Adrenal gland (tissue), 12 donors: ENCODE measurements around the gene ADAMTS18. TPM values are rescaled to one million over a fixed set of nuclear protein-coding genes. Genes with fewer than 3 reads are reported as not detected.

ENCODE experiments used
- DNase-seq, 7 donors: peaks; one replicate each; pipeline ENCODE4 v3.0.0-alpha.2; 2019 to 2020
- H3K27ac ChIP-seq, 5 donors: fragments of 200-600 bp; sonication (generic) in 4 of 5; 1 replicate in 3 of 5; 2 replicates in 2 of 5; pipeline versions ENCODE4 v1.5.1 to v1.8.0; 2016 to 2020; ENCODE audit warnings: mild to moderate bottlenecking in 1 of 5
- H3K27me3 ChIP-seq: fragments of 200-600 bp; 2 replicates; pipeline ENCODE4 v1.8.0; 2021
- H3K36me3 ChIP-seq, 2 donors: fragments of 200-600 bp; replicated peaks in 1 of 2; 1 replicate in 1 of 2; 2 replicates in 1 of 2; pipeline versions ENCODE4 v1.5.1 to v1.8.0; 2018 to 2022
- H3K4me1 ChIP-seq, 2 donors: fragments of 200-600 bp; replicated peaks in 1 of 2; 1 replicate in 1 of 2; 2 replicates in 1 of 2; pipeline versions ENCODE4 v1.5.1 to v1.8.0; 2018 to 2021
- H3K4me3 ChIP-seq, 4 donors: fragments of 200-600 bp; sonication (generic) in 3 of 4; one replicate each; pipeline ENCODE4 v1.5.1; 2016 to 2018
- H3K9me3 ChIP-seq, 3 donors: fragments of 200-600 bp; sonication (generic) in 1 of 3; replicated peaks in 1 of 3; 1 replicate in 2 of 3; 2 replicates in 1 of 3; pipeline versions ENCODE4 v1.5.1 to v1.8.0; 2016 to 2021
- POLR2A ChIP-seq, 2 donors: fragments of 450-650 bp; IDR thresholded peaks; one replicate each; pipeline ENCODE4 v1.6.1; 2017; ENCODE audit warnings: antibody characterized with exemption in 2 of 2, mild to moderate bottlenecking in 2 of 2, moderate library complexity in 1 of 2
- WGBS, 4 donors: extraction: QIAGEN DNeasy Blood & Tissue Kit in 2 of 4; methylation state at CpG; one replicate each; pipeline versions ENCODE4 v1.1.5 to v1.1.7; 2013 to 2017; 5-methylcytosine and 5-hydroxymethylcytosine counted together
- intact Hi-C, 2 donors: fragments of 100-400 bp; cut with DNase I; formaldehyde crosslinking; loops; one replicate each; pipeline versions ENCODE4 v1.14.1 to v1.15.0; 2022 to 2023
- polyA plus RNA-seq, 3 donors: library from polyadenylated mRNA; stranded (reverse); fragments of 200-250 nt in 2 of 3; fragments of 350-450 nt in 1 of 3; fragmentation: Illumina TruSeq in 1 of 3; extraction: RNeasy Lipid Tissue Mini Kit (QIAGEN cat#74804) in 1 of 3; gene quantifications; one replicate each; pipeline ENCODE4 v1.2.3, GENCODE V29; 2013 to 2014
- total RNA-seq, 9 donors: library from RNA; depleted of rRNA in 4 of 9; stranded (reverse); fragments of >200 nt in 4 of 9; fragments of 120-200 nt in 1 of 9; fragmentation: NEBNext Ultra II Directional in 1 of 9; extraction: Animal tissue kit (Norgen Biotek cat#: 25700) in 1 of 9; gene quantifications; one replicate each; pipeline versions ENCODE4 v1.1.0 to v1.2.4, GENCODE V29; 2013 to 2023
- TF ChIP-seq, protein P1 (sequence below), 6 experiments: fragments of 450-650 bp in 4 of 6; fragments of 200-600 bp in 2 of 6; sonication (generic) in 1 of 6; IDR thresholded peaks; 1 replicate in 5 of 6; 2 replicates in 1 of 6; pipeline versions ENCODE4 v1.5.1 to v1.8.0; 2016 to 2021; ENCODE audit warnings: antibody characterized with exemption in 6 of 6, mild to moderate bottlenecking in 2 of 6, moderate library complexity in 1 of 6
- donor health status: healthy with polysubstance abuse.
- donor health status: Bipolar disorder and iron deficiency.
- donor health status: DM: yes; HTN: yes; CAD: no.
- donor health status: DM: no; HTN: no; CAD: no.
- donor health status: DM: no; HTN: no; CAD: no.
- donor health status: DM: yes; HTN: yes; CAD: no.

The ADAMTS18 gene
- total and polyA plus RNA-seq, 12 donors: 0.10 to 0.32 (median 0.11) TPM; not detected in 9

DNA sequence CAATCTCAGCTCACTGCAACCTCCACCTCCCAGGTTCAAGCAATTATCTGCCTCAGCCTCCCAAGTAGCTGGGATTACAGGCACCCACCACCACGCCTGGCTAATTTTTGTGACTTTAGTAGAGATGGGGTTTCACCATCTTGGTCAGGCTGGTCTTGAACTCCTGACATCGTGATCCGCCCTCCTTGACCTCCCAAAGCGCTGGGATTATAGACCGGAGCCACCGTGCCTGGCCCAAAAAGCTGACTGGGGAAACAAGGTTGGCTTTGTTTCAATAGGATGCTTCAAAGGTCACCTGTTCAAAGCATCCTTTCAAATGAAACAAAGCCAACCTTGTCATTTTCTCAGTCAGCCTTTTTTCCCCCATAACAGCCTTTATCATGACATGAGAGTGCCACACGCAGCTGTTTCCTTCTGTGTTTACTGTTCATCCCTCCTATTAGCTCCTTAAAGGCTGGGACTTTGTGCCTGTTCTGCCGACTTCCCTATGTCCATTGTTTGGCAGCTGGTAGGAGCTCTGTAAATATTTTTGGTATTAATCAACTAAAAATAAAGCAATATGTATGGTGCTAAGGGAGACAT, 51.1 kb downstream of the ADAMTS18 start:
- TF ChIP-seq POLR2A (IDR thresholded peaks at IDR 0.05): no peak
- TF ChIP-seq, protein P1, sequence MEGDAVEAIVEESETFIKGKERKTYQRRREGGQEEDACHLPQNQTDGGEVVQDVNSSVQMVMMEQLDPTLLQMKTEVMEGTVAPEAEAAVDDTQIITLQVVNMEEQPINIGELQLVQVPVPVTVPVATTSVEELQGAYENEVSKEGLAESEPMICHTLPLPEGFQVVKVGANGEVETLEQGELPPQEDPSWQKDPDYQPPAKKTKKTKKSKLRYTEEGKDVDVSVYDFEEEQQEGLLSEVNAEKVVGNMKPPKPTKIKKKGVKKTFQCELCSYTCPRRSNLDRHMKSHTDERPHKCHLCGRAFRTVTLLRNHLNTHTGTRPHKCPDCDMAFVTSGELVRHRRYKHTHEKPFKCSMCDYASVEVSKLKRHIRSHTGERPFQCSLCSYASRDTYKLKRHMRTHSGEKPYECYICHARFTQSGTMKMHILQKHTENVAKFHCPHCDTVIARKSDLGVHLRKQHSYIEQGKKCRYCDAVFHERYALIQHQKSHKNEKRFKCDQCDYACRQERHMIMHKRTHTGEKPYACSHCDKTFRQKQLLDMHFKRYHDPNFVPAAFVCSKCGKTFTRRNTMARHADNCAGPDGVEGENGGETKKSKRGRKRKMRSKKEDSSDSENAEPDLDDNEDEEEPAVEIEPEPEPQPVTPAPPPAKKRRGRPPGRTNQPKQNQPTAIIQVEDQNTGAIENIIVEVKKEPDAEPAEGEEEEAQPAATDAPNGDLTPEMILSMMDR (IDR thresholded peaks at IDR 0.05): no peak
- Histone ChIP-seq H3K27ac (no peak overlapping the region), H3K4me1 (no peaks in the 10 kb centered on the region), H3K9me3 (no peaks in the 10 kb centered on the region), H3K4me3 (no peak overlapping the region), H3K36me3 (no peaks in the 10 kb centered on the region), H3K27me3 (no peaks in the 10 kb centered on the region)
- 67 to 80% (median 76%) methylated on average over 7 to 8 of the region's 8 CpGs for WGBS, 4 donors
- intact Hi-C loops: no loop called here
- no peak for DNase-seq

DNA sequence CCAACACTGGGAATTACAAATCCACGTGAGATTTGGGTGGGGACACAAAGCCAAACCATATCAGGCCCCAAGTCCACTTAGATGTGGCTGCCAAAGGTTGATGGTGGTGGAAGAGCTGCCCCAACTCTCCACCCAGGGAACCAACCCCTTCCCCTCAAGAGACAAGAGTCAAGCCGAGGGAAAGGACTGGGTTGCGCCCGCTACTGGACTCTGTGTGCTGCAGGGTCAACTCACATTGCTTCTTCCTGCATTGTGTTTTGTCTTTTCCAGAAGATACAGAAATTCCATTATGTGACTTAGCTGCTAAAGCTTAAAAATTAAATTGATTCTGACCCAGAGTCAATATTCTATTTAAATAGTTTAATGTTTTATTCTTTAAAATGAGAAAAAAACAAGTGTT, 58.5 kb downstream of the ADAMTS18 start:
- H3K4me3 ChIP-seq: no peak overlapping the region
- H3K9me3 ChIP-seq: no peaks in the 10 kb centered on the region
- no peaks in the 10 kb centered on the region for H3K36me3 ChIP-seq
- 47 to 66% (median 51%) methylated on average over 3 to 4 of the region's 4 CpGs for WGBS, 4 donors
- DNase-seq: no peak
- TF ChIP-seq POLR2A (IDR thresholded peaks at IDR 0.05): no peak
- TF ChIP-seq, protein P1 (IDR thresholded peaks at IDR 0.05): no peak
- H3K4me1 ChIP-seq: no peaks in the 10 kb centered on the region
- intact Hi-C loops: no loop called here
- H3K27me3 ChIP-seq: no peaks in the 10 kb centered on the region
- no peak overlapping the region for H3K27ac ChIP-seq

DNA sequence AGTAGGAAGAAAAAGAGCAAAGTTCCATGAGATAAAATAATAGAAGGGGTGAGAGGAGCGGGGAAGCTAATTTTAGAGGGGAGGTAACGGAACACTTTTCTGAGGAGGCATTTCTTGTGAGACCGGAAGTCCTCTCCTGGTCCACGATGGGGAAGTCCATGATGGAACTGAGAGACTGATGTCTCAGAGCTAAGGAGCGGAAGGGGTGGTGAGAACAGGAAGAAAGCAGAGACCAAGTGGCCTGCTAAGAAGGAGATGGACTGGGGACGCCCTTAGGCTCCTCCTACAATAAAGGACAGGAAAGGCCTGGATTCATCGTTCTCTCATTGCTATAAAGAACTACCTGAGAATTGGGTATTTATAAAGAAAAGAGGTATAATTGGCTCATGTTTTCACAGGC, 59.4 kb downstream of the ADAMTS18 start:
- 91 to 93% (median 92%) methylated on average over 7 of the region's 7 CpGs for WGBS, 4 donors
- no peak overlapping the region for H3K4me3 ChIP-seq

DNA sequence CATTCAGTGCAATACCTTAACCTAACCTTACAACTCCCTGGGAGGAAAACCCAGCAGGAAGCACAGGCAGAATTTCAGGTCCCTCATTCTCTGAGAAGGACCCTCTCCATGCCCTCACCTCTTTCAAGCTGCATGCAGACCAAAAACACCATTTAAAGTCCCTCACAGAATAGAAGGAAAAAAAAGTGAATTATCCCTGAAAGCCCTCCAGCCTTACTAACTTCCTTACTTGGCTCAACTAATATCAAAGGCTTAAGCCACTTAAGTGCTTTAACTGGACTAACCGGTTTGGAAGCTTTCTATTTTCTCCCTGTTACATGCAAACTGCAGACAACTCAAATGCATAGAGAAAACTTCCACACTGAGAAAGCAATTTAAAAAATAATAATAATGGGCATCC, 60.5 kb downstream of the ADAMTS18 start:
- Histone ChIP-seq H3K9me3 (no peaks in the 10 kb centered on the region), H3K27ac (no peak overlapping the region), H3K27me3 (no peaks in the 10 kb centered on the region), H3K4me1 (no peaks in the 10 kb centered on the region), H3K36me3 (no peaks in the 10 kb centered on the region), H3K4me3 (no peak overlapping the region)
- DNase-seq: no peak
- intact Hi-C loops: no loop called here
- no peak for TF ChIP-seq POLR2A (IDR thresholded peaks at IDR 0.05)
- TF ChIP-seq, protein P1 (IDR thresholded peaks at IDR 0.05): no peak
- 22 to 36% (median 29%) methylated on average over 1 of the region's 1 CpG for WGBS, 4 donors

More for the DNA sequence above, 59.4 kb downstream of the ADAMTS18 start:
- intact Hi-C loops: no loop called here
- no peaks in the 10 kb centered on the region for H3K4me1 ChIP-seq
- no peak for DNase-seq
- H3K27ac ChIP-seq: no peak overlapping the region
- H3K9me3 ChIP-seq: no peaks in the 10 kb centered on the region
- no peak for TF ChIP-seq POLR2A (IDR thresholded peaks at IDR 0.05)
- TF ChIP-seq, protein P1 (IDR thresholded peaks at IDR 0.05): no peak
- H3K27me3 ChIP-seq: no peaks in the 10 kb centered on the region
- H3K36me3 ChIP-seq: no peaks in the 10 kb centered on the region
